Transverse colon (tissue), 4 donors: ENCODE measurements around the gene TNFAIP8L3. TPM values are rescaled to one million over a fixed set of nuclear protein-coding genes. Genes with fewer than 3 reads are reported as not detected.
A peak's percentile ranks its signal among the peaks of the same experiment; 100 is the strongest.

Experiments used
- DNase-seq: peaks from one replicate; pipeline ENCODE4 v3.0.0-alpha.2; 2019
- H3K27ac ChIP-seq, 4 donors: fragments of 200-600 bp; sonication (generic); 2 replicates each; pipeline ENCODE4 v1.5.1; 2016 to 2018; ENCODE audit warnings: inconsistent platforms in 4 of 4
- H3K27me3 ChIP-seq: fragments of 200-600 bp; sonication (generic); 2 replicates; pipeline ENCODE4 v1.5.1; 2017; ENCODE audit warnings: inconsistent platforms
- H3K36me3 ChIP-seq, 4 donors: fragments of 200-600 bp; sonication (generic); 2 replicates each; pipeline ENCODE4 v1.5.1; 2017 to 2019; ENCODE audit warnings: inconsistent platforms in 4 of 4
- H3K4me1 ChIP-seq, 4 donors: fragments of 200-600 bp; sonication (generic); 2 replicates each; pipeline ENCODE4 v1.5.1; 2017 to 2020; ENCODE audit warnings: inconsistent platforms in 4 of 4
- H3K4me3 ChIP-seq, 4 donors: fragments of 200-600 bp; sonication (generic); 1 replicate in 1 of 4; 2 replicates in 3 of 4; pipeline versions ENCODE4 v1.5.1 to v1.6.1; 2017 to 2019; ENCODE audit warnings: inconsistent platforms in 4 of 4
- H3K9me3 ChIP-seq, 2 donors: fragments of 200-600 bp; sonication (generic); 2 replicates each; pipeline ENCODE4 v1.5.1; 2017 to 2019; ENCODE audit warnings: inconsistent platforms in 2 of 2
- CTCF ChIP-seq, 5 experiments: fragments of 200-600 bp in 3 of 5; fragments of 450-650 bp in 2 of 5; sonication (generic) in 3 of 5; IDR thresholded peaks; 1 replicate in 2 of 5; 2 replicates in 3 of 5; pipeline ENCODE4 v1.5.1; 2016 to 2017; ENCODE audit warnings: antibody characterized with exemption in 5 of 5, inconsistent platforms in 3 of 5, mild to moderate bottlenecking in 2 of 5, moderate library complexity in 1 of 5
- EP300 ChIP-seq: sonication (generic); formaldehyde crosslinking; IDR thresholded peaks from one replicate; pipeline ENCODE4 v1.6.1; 2017; ENCODE audit warnings: antibody characterized with exemption, low read depth
- POLR2A ChIP-seq: fragments of 450-650 bp; IDR thresholded peaks from one replicate; pipeline ENCODE4 v1.6.1; 2016; ENCODE audit warnings: antibody characterized with exemption, mild to moderate bottlenecking, moderate library complexity
- POLR2AphosphoS5 ChIP-seq, 3 donors: sonication (generic); formaldehyde crosslinking; IDR thresholded peaks; one replicate each; pipeline ENCODE4 v1.6.1; 2016; ENCODE audit warnings: antibody characterized with exemption in 3 of 3
- WGBS, 2 donors: methylation state at CpG; one replicate each; pipeline ENCODE4 v1.1.5; 2018; ENCODE audit warnings: low coverage in 1 of 2; 5-methylcytosine and 5-hydroxymethylcytosine counted together
- in situ Hi-C, 4 donors: fragments of 200-750 bp; cut with MboI; loops; one replicate each; pipeline versions ENCODE4 v1.15.0 to v1.15.1; 2017; ENCODE audit warnings: low sequenced_read_pairs in 3 of 4, low pct_ligation_motif_present in 1 of 4, low pct_unique_long_range_greater_than_20kb in 1 of 4
- intact Hi-C: fragments of 100-400 bp; cut with DNase I; formaldehyde crosslinking; loops from one replicate; pipeline ENCODE4 v1.15.1; 2023; ENCODE audit warnings: low total_unique reads
- total RNA-seq, 4 donors: library from RNA; depleted of rRNA; stranded (reverse); fragments of >200 nt; gene quantifications; one replicate each; pipeline ENCODE4 v1.1.0, GENCODE V29; 2016

Gene TNFAIP8L3
- total RNA-seq, 4 donors from 2014 or later, result 6.8 to 35.5 (median 8.6) TPM

- Histone ChIP-seq H3K4me3 (no peak overlapping the region), H3K36me3 (no peaks in the 10 kb centered on the region), H3K9me3 (no peaks in the 10 kb centered on the region), H3K27me3 (no peaks in the 10 kb centered on the region), H3K27ac (no peak overlapping the region), H3K4me1 (peaks cover 0 to 14% (median 2%) of the 10 kb centered on the region in 4 donors)
- in situ Hi-C loops (loop anchor here in 1 of 4 donors (25.0 kb wide), 1 partner anchor 91 kb away; no protein-coding TSS in a partner anchor), intact Hi-C loops (no loop called here)
- no peak for TF ChIP-seq CTCF (IDR thresholded peaks at IDR 0.05)
- TF ChIP-seq EP300, result no peak
- no peak for TF ChIP-seq POLR2AphosphoS5 (IDR thresholded peaks at IDR 0.05)
- no peak for TF ChIP-seq POLR2A
- WGBS, 2 donors, result 85% methylated on average over 1 of the region's 1 CpG; no CpG with 5 or more reads in 1 of the 2 donors
- DNase-seq, result no peak
These were observed 41.1 kb downstream of the TNFAIP8L3 start for GRCh38 chr15:51053571-51053970.

- in situ Hi-C loops, result loop anchor here in 1 of 4 donors (25.0 kb wide), 1 partner anchor 89 kb away; no protein-coding TSS in a partner anchor
- H3K4me1 ChIP-seq, result peaks cover 7 to 32% (median 13%) of the 10 kb centered on the region in 4 donors
- intact Hi-C loops, result no loop called here
- 31% methylated on average over 3 of the region's 3 CpGs; no CpG with 5 or more reads in 1 of the 2 donors for WGBS, 2 donors
- H3K36me3 ChIP-seq, result no peaks in the 10 kb centered on the region
- H3K4me3 ChIP-seq, result no peak overlapping the region
- H3K27me3 ChIP-seq, result no peaks in the 10 kb centered on the region
- no peak overlapping the region for H3K27ac ChIP-seq
- no peak for TF ChIP-seq EP300
- TF ChIP-seq CTCF (IDR thresholded peaks at IDR 0.05), result no peak
- TF ChIP-seq POLR2AphosphoS5 (IDR thresholded peaks at IDR 0.05), result no peak
- no peak for TF ChIP-seq POLR2A
- no peaks in the 10 kb centered on the region for H3K9me3 ChIP-seq
- peak; percentile 19 for DNase-seq
These were observed 42.9 kb downstream of the TNFAIP8L3 start for GRCh38 chr15:51051776-51052175.

GRCh38 chr15:51049081-51049480 lies 45.6 kb downstream of the TNFAIP8L3 start:
- intact Hi-C loops (no loop called here), in situ Hi-C loops (loop anchor here in 1 of 4 donors (25.0 kb wide), 1 partner anchor 88 kb away; no protein-coding TSS in a partner anchor)
- no peak for TF ChIP-seq EP300
- no peaks in the 10 kb centered on the region for H3K27me3 ChIP-seq
- no peak for DNase-seq
- 95% methylated on average over 2 of the region's 2 CpGs; no CpG with 5 or more reads in 1 of the 2 donors for WGBS, 2 donors
- no peaks in the 10 kb centered on the region for H3K9me3 ChIP-seq
- no peaks in the 10 kb centered on the region for H3K36me3 ChIP-seq
- H3K27ac ChIP-seq, result no peak overlapping the region
- H3K4me1 ChIP-seq, result peaks cover 7 to 45% (median 17%) of the 10 kb centered on the region in 4 donors
- no peak overlapping the region for H3K4me3 ChIP-seq

GRCh38 chr15:51048308-51048707 lies 46.4 kb downstream of the TNFAIP8L3 start:
- Histone ChIP-seq H3K9me3 (no peaks in the 10 kb centered on the region), H3K36me3 (no peaks in the 10 kb centered on the region), H3K4me1 (peaks cover 7 to 45% (median 17%) of the 10 kb centered on the region in 4 donors), H3K4me3 (no peak overlapping the region), H3K27ac (no peak overlapping the region), H3K27me3 (no peaks in the 10 kb centered on the region)
- intact Hi-C loops, result no loop called here
- TF ChIP-seq EP300, result no peak
- TF ChIP-seq POLR2A, result no peak
- TF ChIP-seq CTCF (IDR thresholded peaks at IDR 0.05), result no peak
- TF ChIP-seq POLR2AphosphoS5 (IDR thresholded peaks at IDR 0.05), result no peak
- no peak for DNase-seq
- in situ Hi-C loops, result loop anchor here in 1 of 4 donors (25.0 kb wide), 1 partner anchor 89 kb away; no protein-coding TSS in a partner anchor
